AG04450 (cell line): ENCODE measurements around the gene NEK3. TPM values are rescaled to one million over a fixed set of nuclear protein-coding genes. Genes with fewer than 3 reads are reported as not detected.

Source experiments
- CTCF ChIA-PET: fragments of 300-600, 350-600 bp; formaldehyde crosslinking; extraction: SDS; loops from one replicate; lab custom pipeline; 2022; ENCODE audit warnings: antibody characterized with exemption, inconsistent platforms; lab: Charles Lee
- POLR2A ChIA-PET: fragments of 350-600 bp; formaldehyde crosslinking; extraction: SDS; loops from one replicate; lab custom pipeline; 2021; ENCODE audit warnings: antibody characterized with exemption, inconsistent platforms; lab: Yijun Ruan, JAX
- DNase-seq: peaks from one replicate; pipeline ENCODE4 v3.0.0-alpha.2; 2011; ENCODE audit warnings: low read depth, low spot score
- H3K27ac ChIP-seq: one replicate; pipeline ENCODE4 v1.5.1; 2012; ENCODE audit warnings: low read depth, low read length, control low read depth
- H3K27me3 ChIP-seq: one replicate; pipeline ENCODE4 v1.6.0; 2012; ENCODE audit warnings: low read length; ENCODE audit not compliant: control insufficient read depth, insufficient read depth
- H3K4me3 ChIP-seq: 2 replicates; pipeline ENCODE4 v1.5.1; 2011; ENCODE audit warnings: mild to moderate bottlenecking, low read depth, low read length, control low read depth
- H3K9me3 ChIP-seq: 2 replicates; pipeline ENCODE4 v1.5.1; 2012; ENCODE audit warnings: low read length; ENCODE audit not compliant: control insufficient read depth, insufficient read depth
- polyA plus RNA-seq: library from polyadenylated mRNA; depleted of rRNA; stranded (reverse); fragments of >200 nt; gene quantifications from 2 replicates; pipeline ENCODE4 v1.2.3, GENCODE V29; 2011
- TF ChIP-seq, protein P1 (sequence below): IDR thresholded peaks from 2 replicates; pipeline ENCODE4 v1.5.1; 2011; ENCODE audit warnings: low read depth, low read length, control low read depth, inconsistent platforms

NEK3 gene
- polyA plus RNA-seq, 1 experiment = 16.0 TPM

DNA sequence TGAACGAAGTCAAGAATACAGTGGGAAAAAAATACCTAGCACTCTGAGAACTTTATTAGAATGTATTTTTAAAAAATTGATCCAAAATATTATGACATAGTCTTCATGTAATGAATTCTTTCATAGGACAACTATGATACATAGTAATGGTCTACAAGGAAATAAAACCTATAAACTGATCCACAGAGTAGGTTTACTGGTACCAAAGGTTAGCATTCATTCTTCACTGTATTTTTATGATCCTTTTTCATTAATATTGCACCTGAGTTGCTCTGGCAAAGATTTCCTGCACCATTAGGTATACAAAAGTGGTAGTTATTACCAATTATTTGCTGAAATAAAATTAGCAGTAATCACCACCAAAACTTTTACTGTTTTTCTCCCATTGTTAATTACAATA, 4.2 kb downstream of the NEK3 start:
- no peak for DNase-seq
- Histone ChIP-seq H3K9me3 (no peaks in the 10 kb centered on the region), H3K4me3 (no peak overlapping the region), H3K27ac (no peak overlapping the region), H3K27me3 (no peaks in the 10 kb centered on the region)
- POLR2A ChIA-PET = no interaction called here
- CTCF ChIA-PET = interaction anchor here (1.8 kb wide), 1 partner anchor 295 kb away, joined by 8 read pairs; the partner anchor contains the start of gene VPS36
- TF ChIP-seq, protein P1, sequence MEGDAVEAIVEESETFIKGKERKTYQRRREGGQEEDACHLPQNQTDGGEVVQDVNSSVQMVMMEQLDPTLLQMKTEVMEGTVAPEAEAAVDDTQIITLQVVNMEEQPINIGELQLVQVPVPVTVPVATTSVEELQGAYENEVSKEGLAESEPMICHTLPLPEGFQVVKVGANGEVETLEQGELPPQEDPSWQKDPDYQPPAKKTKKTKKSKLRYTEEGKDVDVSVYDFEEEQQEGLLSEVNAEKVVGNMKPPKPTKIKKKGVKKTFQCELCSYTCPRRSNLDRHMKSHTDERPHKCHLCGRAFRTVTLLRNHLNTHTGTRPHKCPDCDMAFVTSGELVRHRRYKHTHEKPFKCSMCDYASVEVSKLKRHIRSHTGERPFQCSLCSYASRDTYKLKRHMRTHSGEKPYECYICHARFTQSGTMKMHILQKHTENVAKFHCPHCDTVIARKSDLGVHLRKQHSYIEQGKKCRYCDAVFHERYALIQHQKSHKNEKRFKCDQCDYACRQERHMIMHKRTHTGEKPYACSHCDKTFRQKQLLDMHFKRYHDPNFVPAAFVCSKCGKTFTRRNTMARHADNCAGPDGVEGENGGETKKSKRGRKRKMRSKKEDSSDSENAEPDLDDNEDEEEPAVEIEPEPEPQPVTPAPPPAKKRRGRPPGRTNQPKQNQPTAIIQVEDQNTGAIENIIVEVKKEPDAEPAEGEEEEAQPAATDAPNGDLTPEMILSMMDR = no peak

DNA sequence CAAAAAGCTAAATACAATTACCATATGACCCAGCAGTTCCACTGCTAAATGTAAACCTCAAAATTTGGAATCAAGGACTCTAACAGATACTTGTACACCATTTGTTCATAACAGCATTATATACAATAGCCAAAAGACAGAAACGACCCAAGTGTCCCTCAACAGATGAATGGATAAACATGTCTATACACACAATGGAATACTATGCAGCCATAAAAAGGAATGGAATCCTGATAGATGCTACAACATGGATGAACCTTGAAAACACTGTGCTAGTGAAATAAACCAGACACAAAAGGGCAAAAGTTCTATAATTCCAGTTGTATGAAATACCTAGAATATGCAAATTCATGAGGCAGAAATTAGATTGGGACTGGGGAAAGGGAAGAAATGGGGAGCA, 12.2 kb downstream of the NEK3 start:
- Histone ChIP-seq H3K4me3 (no peak overlapping the region), H3K9me3 (no peaks in the 10 kb centered on the region), H3K27me3 (no peaks in the 10 kb centered on the region), H3K27ac (no peak overlapping the region)
- CTCF ChIA-PET = interaction anchor here (1.3 kb wide), 1 partner anchor 19 kb away, joined by 7 read pairs; the partner anchor contains the start of gene NEK5
- POLR2A ChIA-PET = no interaction called here
- DNase-seq = no peak
- TF ChIP-seq, protein P1 = no peak

DNA sequence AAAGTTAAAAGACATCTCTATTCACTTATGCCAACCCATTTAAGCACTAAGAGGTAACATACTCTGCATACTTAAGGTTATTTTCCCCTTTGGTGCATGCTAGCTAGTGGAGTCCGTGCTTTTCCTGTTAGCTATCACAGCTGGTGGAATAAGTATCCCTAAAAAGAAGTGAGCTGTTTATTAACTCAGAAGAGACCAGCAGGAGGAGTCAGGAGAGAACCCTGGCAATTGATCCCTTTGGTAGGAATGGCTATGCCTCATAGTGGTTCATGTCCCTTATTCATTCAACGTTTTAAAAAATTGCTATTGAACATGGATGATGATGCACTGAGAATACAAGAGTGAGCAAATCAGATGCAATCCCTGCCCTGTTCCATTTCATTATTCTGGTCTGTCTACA, 18.1 kb downstream of the NEK3 start:
- ChIA-PET CTCF (interaction anchor here (1.7 to 2.2 kb wide), 3 partner anchors 12 to 310 kb away, joined by 9 to 12 read pairs (median 10); partner anchors contain the start of gene NEK5), POLR2A (no interaction called here)
- Histone ChIP-seq H3K9me3 (no peaks in the 10 kb centered on the region), H3K4me3 (no peak overlapping the region), H3K27ac (no peak overlapping the region), H3K27me3 (no peaks in the 10 kb centered on the region)
- TF ChIP-seq, protein P1 = 0 out of 2 replicates have a peak, but pooled peaks have one; percentile 11
- DNase-seq = no peak

DNA sequence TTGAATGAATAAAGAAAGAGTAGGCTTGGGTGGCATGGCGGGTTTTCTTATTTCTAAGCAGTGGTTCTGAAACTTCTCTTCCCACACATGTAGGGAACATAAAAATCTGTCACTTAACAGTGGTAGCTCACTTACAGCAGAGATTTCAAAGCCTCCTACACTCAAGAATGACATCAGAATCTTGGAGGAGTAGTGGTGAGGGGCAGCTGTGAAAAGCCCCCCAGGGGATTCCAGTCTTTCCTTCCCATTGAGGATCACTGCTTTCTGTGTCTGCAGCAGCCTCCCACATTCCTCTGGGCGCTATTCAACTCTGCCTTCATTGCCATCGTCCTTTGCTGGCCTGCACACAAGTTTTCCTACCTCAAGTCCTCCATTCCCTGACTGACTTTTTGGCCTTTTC, 21.9 kb downstream of the NEK3 start:
- TF ChIP-seq, protein P1 = no peak
- DNase-seq = no peak
- Histone ChIP-seq H3K9me3 (no peaks in the 10 kb centered on the region), H3K27me3 (no peaks in the 10 kb centered on the region), H3K27ac (no peak overlapping the region), H3K4me3 (no peak overlapping the region)
- ChIA-PET CTCF (no interaction called here), POLR2A (no interaction called here)

DNA sequence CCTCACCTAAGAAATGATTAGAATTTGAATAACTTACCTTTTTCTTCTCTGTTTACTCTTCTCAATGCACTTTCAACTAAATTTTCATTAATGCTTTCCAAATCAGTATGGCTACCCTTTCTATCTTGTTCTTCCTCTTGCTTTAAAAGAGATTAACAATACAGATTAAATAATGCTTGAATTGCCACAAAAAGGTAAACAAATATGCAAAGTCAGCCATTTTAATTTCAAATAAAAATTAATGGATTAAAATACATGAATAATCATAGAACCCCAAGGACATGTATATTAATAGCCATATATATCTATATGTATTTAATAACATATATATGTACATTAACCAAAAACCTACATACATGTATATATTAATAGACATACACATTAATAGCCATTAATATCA, 22.6 kb downstream of the NEK3 start:
- H3K27me3 ChIP-seq = no peaks in the 10 kb centered on the region
- POLR2A ChIA-PET = no interaction called here
- no peak for DNase-seq
- no peak overlapping the region for H3K4me3 ChIP-seq
- H3K27ac ChIP-seq = no peak overlapping the region
- no peaks in the 10 kb centered on the region for H3K9me3 ChIP-seq
- TF ChIP-seq, protein P1 = no peak
- CTCF ChIA-PET = interaction anchor here (1.6 kb wide), 1 partner anchor 9 kb away, joined by 6 read pairs; no protein-coding TSS in a partner anchor
